ENCODE results near the gene RAG1.
A peak's percentile ranks its signal among the peaks of the same experiment; 100 is the strongest.
"Not testable (repeated sequence)": the region's sequence is repeated elsewhere in the genome, so short reads cannot be mapped to it uniquely, and the experiment has no call there.

Gene RAG1

GRCh38 chr11:36567694-36568093 is at the start of gene RAG1:
Gene RAG1, plus strand, starts transcription at chr11:36568007. Its CDS starts 5,298 bp downstream, at chr11:36573305.
- no peak for DNase-seq (ENCODE audit: low read depth in 2 of 2)

GRCh38 chr11:36530840-36531239 is 37.0 kb upstream of the RAG1 start:
- no peak for DNase-seq (ENCODE audit: low read depth in 2 of 2)

DNA sequence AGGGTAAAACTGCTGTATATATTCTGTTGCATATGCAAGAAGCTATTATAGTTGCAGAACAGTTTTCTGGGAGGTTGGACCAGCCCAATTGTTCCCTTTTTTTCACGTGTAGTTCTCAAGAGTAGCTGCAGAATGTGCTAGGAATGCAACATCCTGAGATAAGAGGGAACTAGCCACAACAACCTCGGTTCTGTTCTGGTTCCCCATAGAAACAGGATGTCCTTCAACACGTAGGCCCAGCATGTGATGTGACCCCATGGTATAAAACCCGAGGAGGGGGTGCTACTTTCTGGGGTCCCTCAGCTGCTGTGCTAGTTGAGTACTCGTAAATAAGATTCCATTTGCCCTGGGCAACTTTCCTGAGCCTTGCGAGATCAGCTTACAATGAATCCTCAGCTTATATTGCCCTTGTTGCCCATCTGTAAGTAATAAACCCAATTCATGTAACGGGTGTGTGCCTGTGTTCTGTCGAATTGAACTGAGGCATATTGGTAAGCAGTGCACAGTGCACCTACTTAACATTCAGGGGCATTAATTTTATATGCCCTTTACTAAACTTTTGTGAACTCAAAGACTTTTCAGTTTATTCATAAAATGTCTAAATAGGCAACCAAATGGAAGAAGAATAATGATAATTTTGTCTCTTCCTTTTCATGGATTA is 34.7 kb upstream of the RAG1 start:
- DNase-seq (ENCODE audit: low read depth in 2 of 2) = no peak

- DNase-seq (ENCODE audit: low read depth in 2 of 2) = no peak
Observed at GRCh38 chr11:36534276-36534840, 33.4 kb upstream of the RAG1 start.

GRCh38 chr11:36540998-36541397 is 26.8 kb upstream of the RAG1 start:
- DNase-seq (ENCODE audit: low read depth in 2 of 2) = peak; percentile 4 to 8

DNA sequence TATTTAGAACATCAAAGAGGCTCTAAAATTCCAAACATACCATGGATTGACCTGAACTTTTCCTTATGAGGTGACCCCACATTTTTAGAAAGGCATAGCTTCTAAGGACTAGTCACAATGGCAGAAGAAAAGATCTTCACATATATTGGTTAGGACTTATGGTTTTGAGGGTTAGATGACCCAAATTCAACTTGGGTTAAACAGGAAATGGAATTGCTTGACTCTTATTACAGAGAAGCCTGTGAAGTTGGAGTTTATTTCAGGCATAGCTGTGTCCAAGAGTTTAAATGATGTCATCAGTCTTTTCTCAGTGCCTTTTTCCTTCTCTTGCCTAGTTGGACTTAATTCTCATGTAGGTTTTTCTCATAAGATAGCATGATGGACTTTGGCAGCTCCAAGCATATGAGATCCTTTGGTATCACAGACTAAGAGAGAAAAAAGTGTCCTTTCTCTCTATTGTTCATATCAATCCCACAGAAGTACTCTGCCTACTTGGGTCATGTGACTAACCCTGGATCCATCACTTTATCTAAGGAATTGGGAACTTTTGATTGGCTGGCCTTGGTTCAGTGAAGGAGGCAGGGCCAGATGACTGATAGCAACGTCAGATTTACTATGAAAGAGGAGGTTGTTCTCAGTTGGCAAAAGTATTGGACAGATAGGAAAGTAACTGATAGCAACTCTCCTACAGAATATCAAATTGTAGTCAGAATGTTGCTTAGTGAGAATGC is 17.3 kb upstream of the RAG1 start:
- DNase-seq (ENCODE audit: low read depth in 2 of 2) = no peak

DNA sequence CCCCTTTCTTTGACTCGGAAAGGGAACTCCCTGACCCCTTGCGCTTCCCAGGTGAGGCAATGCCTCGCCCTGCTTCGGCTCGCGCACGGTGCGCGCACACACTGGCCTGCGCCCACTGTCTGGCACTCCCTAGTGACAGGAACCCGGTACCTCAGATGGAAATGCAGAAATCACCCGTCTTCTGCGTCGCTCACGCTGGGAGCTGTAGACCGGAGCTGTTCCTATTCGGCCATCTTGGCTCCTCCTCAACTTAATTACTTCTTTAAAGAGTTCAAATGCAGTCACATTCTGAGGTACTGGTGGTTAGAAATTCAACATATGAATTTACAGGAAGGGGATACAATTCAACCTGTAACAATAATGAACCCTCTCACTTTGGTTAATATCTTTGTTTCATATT is 10.4 kb upstream of the RAG1 start:
- DNase-seq (ENCODE audit: low read depth in 2 of 2) = not testable (repeated sequence)

DNA sequence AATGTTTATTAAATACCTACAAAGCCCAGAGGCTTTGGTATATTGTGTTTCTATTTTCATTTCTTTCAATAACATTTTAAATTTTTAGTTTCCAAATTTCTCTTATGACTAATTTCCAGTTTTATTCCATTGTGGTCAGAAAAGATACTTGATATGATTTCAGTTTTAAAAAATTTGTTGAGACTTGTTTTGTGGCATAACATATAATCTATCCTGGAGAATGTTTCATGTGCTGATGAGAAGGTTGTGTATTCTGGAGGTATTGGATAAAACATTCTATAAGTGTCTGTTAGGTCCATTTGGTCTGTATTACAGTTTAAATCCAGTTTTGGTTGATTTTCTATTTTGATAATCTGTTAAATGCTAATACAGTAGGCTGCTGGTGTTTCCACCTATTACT is 9.8 kb upstream of the RAG1 start:
- no peak for DNase-seq (ENCODE audit: low read depth in 2 of 2)

- no peak for DNase-seq (ENCODE audit: low read depth in 2 of 2)
Observed at GRCh38 chr11:36558571-36559413, 9.0 kb upstream of the RAG1 start.

- DNase-seq (ENCODE audit: low read depth in 2 of 2) = peak; percentile 8 to 19
Observed at GRCh38 chr11:36564376-36565030, 3.3 kb upstream of the RAG1 start.

- no peak for DNase-seq (ENCODE audit: low read depth in 2 of 2)
Observed at GRCh38 chr11:36565031-36565610, 2.7 kb upstream of the RAG1 start.

GRCh38 chr11:36566407-36567053 is 1.3 kb upstream of the RAG1 start:
- no peak for DNase-seq (ENCODE audit: low read depth in 2 of 2)

DNA sequence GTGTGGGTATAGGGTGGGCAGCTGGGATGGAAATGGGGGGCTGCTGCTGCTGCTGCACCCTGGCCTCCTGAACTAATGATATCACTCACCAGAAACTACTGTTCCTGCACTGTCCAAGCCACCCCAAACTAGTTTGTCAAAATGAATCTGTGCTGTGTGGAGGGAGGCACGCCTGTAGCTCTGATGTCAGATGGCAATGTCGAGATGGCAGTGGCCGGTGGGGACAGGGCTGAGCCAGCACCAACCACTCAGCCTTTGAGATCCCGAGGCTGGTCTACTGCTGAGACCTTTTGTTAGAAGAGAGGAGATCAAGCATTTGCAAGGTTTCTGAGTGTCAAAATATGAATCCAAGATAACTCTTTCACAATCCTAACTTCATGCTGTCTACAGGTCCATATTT is 1.3 kb downstream of the RAG1 start:
- no peak for DNase-seq (ENCODE audit: low read depth in 2 of 2)

DNA sequence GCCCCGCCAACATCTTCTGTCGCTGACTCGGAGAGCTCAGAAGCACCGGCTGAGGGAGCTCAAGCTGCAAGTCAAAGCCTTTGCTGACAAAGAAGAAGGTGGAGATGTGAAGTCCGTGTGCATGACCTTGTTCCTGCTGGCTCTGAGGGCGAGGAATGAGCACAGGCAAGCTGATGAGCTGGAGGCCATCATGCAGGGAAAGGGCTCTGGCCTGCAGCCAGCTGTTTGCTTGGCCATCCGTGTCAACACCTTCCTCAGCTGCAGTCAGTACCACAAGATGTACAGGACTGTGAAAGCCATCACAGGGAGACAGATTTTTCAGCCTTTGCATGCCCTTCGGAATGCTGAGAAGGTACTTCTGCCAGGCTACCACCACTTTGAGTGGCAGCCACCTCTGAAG is 6.7 kb downstream of the RAG1 start:
- no peak for DNase-seq (ENCODE audit: low read depth in 2 of 2)

GRCh38 chr11:36577373-36577772 is 9.6 kb downstream of the RAG1 start:
- DNase-seq (ENCODE audit: low read depth in 2 of 2) = no peak

- no peak for DNase-seq (ENCODE audit: low read depth in 2 of 2)
Observed at GRCh38 chr11:36577859-36578258, 10.1 kb downstream of the RAG1 start.

DNA sequence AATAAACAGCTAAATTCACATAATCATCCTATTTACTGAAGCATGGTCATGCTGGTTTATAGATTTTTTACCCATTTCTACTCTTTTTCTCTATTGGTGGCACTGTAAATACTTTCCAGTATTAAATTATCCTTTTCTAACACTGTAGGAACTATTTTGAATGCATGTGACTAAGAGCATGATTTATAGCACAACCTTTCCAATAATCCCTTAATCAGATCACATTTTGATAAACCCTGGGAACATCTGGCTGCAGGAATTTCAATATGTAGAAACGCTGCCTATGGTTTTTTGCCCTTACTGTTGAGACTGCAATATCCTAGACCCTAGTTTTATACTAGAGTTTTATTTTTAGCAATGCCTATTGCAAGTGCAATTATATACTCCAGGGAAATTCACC is 10.7 kb downstream of the RAG1 start:
- no peak for DNase-seq (ENCODE audit: low read depth in 2 of 2)

DNA sequence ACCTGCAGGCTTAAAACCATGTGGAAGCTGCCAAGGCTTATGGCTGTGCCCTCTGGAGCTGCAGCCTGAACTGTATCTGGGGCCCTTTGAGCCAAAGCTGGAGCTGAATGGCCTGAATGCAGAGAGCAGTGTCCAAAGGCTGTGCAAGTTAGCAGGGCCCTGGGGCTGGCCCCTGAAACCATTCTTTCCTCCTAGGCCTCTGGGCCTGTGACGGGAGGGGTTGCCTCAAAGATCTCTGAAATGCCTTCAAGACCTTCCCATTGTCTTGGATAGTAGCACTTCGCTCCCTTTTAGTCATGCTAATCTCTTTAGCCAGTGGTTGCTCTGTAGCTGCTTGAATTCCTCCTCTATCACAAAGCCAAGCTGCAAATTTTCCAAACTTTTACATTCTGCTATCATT is 13.7 kb downstream of the RAG1 start:
- DNase-seq (ENCODE audit: low read depth in 2 of 2) = no peak

GRCh38 chr11:36583667-36584066 is 15.9 kb downstream of the RAG1 start:
- DNase-seq (ENCODE audit: low read depth in 2 of 2) = no peak

DNA sequence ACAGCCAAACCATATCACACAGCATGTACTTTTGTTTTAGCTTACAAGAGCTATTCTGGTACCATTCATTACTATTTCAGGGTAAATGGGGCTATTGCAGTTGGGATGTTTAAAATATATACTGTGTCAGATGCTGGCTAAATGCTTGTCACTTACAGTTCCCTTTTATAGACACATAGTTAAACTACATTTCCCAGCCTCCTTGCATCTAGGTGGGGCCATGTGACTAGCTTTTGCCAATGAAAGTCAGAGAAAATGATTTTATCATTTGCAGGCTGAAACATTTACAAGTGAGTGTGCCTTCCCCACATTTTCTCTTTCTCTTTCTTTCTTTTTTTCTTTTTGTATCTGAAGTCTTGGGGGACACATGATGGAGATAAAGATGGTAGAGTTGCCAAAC is 18.7 kb downstream of the RAG1 start:
- DNase-seq (ENCODE audit: low read depth in 2 of 2) = no peak

DNA sequence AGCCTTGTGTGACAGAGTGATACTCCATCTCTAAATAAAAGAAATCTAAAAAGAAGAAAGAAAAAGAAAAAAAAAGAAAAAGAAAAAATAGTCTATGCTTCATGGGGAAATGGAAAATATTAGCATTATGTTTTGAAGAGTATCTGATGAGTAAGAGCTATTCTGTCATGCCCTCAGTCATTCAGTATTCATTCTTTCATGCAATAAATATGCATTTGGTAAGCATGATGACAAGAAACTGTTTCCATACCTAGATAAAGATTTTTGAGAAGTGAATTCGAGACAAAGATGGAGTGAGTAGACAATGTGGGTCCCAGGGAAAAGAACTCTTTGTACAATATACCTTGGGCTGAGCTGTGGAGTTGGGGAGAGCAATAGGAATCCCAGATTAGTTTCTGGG is 20.3 kb downstream of the RAG1 start:
- DNase-seq (ENCODE audit: low read depth in 2 of 2) = no peak

All from stimulated activated CD4-positive, alpha-beta T cell treated with anti-CD3 and anti-CD28 coated beads, Interleukin-4, amount 100 ng/mL, for 48 hours (primary cell).